Kidney glomerular epithelial cell (primary cell): ENCODE results near the gene SLC19A1.

Source experiments
- DNase-seq: peaks from one replicate; lab custom pipeline; 2025; lab: John Stamatoyannopoulos, UW

Gene SLC19A1

DNA sequence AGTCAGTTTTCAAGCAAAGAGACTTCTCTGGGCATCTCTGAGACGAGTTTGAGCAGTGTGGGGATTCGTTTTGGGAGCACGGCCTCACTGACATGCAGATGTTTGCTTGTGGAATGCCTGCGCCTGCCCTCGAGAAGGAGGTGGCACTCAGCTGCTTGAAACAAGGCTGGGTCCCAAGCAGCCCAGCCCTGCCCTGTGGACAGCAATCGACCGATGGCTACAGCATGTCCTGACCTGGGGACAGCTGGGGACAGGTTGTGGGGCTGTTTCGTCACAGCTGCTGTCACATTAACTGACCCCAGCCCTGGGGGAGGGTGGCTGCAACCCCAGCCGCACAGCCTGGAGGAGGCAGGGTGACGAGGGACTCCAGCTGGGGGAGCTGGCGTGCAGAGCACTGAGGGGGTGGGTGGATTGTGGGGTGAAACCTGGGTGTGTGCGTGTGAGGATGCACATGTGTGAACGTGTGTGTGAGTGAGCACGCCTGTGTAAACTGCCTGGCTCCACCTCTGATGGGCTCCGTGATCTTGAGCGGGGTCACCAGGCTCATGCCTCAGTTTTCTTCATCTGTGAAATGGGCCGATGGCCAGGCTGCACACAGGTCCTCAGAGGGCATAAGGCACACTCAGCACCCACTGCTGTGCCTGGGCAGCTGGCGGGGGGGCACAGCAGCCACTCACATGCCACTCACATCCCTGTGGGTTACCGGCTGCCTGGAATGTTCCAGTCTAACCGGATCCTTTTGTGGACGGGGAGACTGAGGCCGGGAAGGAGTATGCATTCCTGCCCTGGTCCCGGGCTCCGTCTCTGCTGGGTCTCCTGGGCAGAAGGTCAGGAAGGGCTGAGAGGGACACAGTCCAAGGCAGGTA, 87.9 kb downstream of the SLC19A1 start:
- DNase-seq, result no peak

DNA sequence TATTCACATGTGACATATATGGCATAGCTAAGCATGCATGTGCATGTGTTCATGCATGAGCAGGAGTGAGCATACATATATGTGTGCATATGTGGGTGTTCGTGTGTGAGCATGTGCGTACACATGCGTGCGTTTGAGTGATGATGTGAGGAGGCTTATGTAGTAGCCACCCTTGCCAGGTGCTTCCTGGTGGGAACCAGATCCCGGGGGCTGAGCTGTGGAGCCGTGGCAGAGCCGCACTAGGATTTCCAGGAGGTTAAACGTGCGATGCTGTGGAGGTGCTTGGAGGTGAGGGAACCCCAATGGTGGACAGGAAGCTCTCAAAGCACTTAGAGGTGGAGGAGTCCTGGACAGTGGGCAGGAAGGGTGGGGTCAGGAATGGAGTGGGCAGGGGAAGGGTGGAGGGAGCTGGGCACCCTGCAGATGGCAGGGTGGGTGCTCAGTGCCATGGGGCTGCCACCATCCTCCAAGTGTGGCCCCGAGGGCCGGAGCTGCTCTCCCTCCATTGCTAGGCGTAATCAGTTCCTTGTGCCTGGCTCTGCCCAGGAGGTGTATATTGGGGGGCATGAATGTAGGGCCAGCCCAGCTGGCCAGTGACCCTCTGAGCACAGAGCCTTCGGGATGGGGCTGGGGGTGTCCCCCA, 88.8 kb downstream of the SLC19A1 start:
- no peak for DNase-seq

DNA sequence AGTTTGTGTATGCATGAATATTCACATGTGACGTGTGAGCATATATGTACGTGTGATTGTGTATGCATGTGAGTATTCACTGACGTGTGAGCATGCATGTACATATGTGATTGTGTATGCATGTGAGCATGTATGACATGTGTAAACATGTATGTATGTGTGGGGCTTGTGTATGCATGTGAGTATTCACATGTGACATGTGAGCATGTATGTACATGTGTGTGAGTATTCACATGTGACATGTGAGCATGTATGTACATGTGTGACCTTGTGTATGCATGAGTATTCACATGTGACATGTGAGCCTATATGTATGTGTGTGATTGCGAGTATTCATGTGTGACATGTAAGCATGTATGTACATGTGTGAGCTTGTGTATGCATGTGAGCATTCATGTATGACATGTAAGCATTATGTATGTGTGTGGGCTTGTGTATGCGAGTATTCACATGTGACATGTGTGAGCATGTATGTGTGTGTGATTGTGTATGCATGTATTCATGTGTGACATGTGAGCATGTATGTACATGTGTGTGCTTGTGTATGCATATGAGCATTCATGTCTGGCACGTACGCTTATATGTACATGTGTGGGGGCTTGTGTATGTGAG, 89.4 kb downstream of the SLC19A1 start:
- no peak for DNase-seq

GRCh38 chr21:45451771-45452182, 90.5 kb downstream of the SLC19A1 start:
- DNase-seq, result no peak

DNA sequence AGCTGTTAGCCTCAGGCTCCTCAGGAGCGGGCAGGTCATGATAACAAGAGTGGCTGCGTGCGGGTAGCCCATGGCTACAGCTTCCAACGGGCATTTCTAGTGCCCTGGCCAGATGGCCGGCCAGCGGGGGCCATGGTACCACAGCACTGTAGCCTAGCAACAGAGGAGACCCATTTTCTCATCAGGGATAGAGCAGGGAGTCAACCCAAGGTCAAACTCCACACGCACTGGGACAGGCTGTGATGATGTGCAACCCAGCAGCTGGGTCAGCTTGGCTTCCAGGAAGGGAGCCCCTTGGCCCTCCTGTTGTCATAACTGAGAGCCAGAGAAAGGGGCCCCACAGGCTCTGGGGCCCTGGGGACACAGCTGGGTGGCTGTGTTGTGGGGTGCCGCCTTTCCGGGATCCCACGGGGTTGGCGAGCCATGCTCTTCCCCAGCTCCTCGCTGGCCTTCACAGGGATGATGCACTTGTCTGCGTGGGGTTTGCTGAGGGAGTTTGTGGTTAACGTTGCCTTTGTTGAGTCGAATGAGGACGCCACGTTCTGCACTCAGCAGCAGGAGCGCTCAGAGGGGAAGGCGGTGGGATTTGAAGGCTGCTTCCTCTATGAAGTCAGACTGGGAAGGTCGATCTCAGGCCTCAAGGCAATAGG, 91.0 kb downstream of the SLC19A1 start:
- DNase-seq, result no peak

GRCh38 chr21:45450423-45451090, 91.7 kb downstream of the SLC19A1 start:
- DNase-seq, result no peak

GRCh38 chr21:45449658-45450422, 92.4 kb downstream of the SLC19A1 start:
- no peak for DNase-seq

- no peak for DNase-seq
Observed at GRCh38 chr21:45448810-45449657, 93.2 kb downstream of the SLC19A1 start.

DNA sequence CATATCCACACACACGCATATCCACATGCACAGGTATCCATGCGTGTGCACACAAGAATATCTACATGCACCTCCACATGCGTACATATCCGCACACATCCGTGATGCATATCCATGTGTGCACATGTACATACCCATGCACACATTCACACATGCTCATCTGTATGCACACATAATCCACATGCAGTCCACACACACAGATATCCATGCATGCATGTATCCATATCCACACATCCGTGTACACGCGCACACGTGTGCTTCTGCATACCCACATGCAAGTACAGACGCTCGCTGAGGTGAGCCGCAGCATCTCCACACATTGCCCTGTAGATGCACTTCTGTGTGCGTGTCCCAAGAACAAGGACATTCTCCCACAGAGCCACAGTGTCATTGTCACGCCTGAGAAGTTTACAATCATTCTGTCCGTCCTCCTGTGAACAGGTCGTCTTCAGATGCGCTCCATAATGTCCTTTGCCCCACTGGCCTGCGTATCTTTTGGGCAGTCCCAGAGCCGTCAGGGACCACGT, 93.9 kb downstream of the SLC19A1 start:
- no peak for DNase-seq
